ENCODE results near the gene NIF3L1.

NIF3L1 gene, protein sequence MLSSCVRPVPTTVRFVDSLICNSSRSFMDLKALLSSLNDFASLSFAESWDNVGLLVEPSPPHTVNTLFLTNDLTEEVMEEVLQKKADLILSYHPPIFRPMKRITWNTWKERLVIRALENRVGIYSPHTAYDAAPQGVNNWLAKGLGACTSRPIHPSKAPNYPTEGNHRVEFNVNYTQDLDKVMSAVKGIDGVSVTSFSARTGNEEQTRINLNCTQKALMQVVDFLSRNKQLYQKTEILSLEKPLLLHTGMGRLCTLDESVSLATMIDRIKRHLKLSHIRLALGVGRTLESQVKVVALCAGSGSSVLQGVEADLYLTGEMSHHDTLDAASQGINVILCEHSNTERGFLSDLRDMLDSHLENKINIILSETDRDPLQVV

DNA sequence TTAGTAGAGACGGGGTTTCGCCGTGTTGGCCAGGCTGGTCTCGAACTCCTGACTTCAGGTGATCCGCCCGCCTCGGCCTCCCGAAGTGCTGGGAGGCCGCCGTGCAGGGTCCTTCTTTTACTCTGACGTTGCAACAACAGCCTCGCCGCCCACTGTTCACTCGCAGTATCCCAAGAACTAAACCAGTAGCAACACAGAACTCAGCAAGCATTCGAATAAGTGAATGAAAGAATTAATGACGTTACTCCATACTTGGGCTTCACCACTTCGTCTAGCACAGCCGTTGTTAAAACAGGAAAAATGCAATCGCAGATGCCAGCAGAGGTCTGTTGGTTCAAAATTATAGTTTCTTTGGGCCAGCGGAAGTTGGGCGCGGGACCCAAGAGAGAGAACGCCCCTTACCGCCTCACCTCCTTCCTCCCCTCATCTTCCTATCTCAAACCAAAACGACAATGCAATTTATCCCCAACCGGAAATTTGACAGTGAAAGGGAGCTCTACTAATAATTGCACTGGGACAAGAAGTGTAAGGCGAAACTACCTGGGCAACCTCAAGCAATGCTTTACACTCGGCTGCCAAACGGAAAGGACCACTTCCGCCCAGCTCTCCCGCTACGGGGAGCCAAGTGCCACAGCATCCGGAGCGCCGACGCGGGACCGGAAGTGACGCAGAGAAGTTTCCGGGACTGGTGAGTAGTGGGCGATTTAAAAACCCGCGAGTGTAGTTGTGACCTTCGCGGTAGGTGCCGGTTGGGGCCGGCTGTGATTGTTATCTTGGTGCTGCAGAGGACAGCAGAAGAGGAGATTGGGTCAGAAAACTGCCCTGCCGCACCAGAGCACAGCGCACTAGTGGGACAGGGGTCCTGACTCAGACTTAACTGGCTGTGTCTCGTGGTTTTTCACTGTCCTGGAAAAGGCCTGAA is at the start of gene NIF3L1, which contains the start of gene PPIL3:
Gene NIF3L1, plus strand, starts transcription at position 668 of the 922 bp plus-strand sequence. CDS start 2,573 bp downstream, outside the sequence.
Gene PPIL3, minus strand, starts transcription at position 374 of the 922 bp plus-strand sequence. CDS start 1,462 bp downstream, outside the sequence.
- DNase-seq, result peak; percentile 97

DNA sequence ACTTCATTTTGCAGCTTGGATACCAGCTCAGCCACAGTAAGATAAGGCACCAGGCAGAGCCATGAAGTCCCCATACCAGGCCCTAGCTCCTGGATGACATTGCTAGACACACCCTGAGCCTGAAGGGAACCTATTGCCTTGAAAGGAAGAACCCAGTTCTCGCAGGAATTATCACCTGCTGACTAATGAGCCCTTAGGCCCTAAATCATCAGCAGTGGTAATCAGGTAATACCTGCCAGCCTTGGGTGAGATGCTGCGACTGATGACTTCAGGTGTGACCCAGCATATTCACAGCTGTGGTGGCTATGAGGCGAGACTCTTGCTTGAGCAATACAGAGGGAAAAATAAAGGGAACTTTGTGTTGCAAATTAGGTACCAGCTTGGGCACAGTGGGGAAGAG is 49.7 kb upstream of the NIF3L1 start:
- DNase-seq, result no peak

DNA sequence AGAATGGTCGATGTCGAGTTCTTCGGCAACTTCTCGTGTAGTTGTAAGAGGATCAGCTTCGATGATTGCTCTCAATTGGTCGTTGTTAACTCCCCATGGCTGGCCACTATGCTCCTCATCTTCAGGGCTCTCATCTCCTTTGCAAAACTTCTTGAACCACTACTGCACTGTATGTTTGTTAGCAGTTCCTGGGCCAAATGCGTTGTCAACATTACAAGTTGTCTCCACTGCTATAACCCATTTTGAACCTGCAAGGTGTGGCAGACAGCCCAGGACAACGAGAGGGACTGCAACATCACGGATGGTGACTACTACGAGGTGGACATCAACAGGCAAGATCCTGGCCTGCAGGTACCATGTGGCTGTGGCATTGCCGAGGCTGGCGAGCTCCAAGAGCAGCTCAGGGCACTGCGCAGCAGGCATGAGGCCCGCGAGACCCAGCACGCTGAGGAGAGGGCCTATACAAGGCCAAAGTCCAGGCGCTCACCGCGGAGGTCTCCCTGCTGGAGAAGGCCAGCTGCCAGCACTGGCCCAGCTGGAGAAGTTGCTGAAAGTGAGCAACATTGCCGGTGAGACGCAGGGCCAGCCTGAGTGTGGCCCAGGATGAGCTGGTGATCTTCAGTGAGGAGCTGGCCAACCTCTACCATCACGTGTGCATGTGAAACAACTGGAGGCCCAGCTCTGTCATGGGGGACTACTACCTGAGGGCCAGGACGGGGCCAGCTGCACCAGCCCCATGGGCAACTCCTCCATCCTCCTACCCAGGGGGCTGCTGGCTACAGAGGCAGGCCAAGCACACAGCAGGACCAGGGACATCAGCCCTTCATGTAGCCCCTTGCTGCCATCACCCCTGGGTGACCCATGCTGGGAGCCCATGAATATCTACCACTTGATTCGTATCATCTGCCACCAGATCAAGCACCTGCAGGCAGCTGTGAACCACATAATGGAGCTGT is 44.9 kb upstream of the NIF3L1 start:
- DNase-seq, result no peak

DNA sequence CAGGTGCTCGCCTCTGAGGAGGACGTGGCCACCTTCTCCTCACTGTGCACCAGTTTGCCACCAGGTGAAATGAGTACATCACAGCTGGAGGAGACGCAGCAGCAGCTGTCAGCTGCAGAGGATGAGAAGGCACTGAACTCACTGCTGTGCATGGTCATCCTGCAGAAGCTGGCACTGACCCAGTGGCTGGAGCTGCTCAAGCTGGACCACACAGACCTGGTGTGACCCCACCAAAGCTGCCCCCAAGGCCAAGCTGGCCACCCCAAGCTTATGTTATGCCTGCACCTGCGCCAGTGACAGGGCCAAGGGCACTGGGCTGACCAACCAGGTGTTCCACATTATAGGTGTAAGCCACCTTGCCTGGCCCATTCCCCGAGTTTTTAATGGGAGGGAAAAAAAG is 44.0 kb upstream of the NIF3L1 start:
- no peak for DNase-seq

DNA sequence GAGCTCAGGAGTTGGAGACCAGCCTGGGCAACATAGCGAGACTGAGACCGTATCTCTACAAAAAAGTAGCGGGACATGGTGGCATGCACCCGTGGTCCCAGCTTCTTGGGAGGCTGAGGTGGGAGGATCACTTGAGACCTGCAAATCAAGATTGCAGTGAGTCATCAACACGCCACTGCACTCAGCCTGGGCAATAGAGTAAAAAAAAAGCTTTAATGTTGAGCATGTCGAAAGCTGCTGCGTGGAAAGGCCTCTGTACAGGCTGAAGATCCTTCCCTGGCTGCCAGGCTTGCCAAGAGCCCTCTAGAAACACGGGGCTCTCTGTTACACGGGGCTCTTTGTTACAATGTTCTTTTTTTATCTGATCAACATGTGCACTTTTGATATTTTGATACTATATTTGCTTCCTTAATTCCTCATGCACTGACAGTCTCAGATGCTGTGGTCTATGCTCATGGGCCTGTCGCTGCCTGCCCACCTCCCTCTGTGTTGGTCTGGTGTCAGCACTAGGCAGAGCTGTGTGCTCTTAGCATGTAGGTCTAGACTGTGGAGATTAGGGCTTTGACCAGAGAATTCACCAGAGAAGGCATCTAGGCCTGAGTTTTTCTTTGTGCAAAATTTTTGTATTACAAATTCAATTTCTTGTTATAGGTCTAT is 43.4 kb upstream of the NIF3L1 start:
- DNase-seq, result no peak

DNA sequence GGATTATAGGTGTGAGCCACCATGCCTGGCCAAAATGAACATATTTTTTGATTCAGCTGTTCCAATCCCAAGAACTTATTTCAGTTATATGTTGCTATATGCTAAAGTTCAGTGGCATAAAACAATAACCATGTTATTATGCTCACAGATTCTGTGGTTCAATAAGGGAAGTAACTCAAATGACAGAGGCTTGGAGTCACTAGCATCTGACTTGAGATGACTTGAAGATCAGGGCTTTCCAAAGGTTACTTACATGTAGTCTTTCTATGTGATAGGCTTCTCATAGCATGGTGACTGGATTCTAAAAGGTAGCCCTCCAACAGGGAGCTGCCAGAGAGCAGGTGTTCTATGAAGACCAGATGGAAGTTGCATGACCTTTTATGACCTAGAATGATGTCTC is 41.9 kb upstream of the NIF3L1 start:
- no peak for DNase-seq

DNA sequence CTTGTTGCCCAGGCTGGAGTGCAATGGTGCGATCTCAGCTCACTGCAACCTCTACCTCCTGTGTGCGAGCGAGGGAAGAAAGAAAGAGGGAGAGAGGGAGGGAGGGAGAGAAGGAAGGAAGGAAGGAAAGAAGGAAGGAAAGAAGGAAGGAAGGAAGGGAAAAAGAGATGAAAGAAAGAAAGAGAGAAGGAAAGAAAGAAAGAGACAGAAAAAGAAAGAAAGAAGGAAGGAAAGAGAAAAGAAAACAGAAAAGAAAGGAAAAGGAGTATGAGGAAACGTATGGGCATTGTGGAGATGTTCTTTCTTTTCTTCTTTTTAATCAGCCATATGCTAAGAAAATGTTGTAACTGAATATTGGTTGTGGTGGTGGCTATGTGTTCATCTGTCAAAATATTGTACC is 41.2 kb upstream of the NIF3L1 start:
- no peak for DNase-seq

DNA sequence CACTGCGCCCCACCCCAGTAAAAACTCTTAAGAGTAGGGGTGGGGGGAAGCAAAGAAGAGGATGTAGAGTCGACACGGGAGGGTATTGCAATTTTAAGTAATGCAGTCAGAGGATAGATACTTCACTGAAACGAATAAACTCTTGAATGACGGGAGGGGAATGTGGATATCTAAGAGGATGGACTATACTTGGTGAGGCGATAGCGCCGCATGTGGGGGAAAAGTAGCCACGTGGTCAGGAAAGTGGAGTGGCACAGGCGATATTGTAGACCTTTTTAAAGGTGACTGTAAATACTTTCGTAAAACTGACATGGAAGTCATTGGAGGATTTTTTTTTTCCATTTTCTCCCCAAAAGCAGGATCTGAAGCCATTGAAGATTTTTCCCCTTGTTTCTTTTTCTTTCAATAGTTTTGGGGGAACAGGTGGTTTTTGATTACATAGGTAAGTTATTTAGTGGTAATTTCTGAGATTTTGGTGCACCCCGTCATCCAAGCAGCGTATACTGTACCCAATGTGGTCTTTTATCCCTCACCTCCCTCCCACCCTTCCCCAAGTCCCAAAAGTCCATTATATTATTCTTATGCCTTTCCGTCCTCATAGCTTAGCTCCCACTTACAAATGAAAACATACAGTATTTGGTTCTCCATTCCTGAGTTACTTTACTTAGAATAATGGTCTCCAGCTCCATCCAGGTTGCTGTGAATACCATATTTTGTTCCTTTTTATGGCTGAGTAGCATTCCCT is 38.5 kb upstream of the NIF3L1 start:
- no peak for DNase-seq

DNA sequence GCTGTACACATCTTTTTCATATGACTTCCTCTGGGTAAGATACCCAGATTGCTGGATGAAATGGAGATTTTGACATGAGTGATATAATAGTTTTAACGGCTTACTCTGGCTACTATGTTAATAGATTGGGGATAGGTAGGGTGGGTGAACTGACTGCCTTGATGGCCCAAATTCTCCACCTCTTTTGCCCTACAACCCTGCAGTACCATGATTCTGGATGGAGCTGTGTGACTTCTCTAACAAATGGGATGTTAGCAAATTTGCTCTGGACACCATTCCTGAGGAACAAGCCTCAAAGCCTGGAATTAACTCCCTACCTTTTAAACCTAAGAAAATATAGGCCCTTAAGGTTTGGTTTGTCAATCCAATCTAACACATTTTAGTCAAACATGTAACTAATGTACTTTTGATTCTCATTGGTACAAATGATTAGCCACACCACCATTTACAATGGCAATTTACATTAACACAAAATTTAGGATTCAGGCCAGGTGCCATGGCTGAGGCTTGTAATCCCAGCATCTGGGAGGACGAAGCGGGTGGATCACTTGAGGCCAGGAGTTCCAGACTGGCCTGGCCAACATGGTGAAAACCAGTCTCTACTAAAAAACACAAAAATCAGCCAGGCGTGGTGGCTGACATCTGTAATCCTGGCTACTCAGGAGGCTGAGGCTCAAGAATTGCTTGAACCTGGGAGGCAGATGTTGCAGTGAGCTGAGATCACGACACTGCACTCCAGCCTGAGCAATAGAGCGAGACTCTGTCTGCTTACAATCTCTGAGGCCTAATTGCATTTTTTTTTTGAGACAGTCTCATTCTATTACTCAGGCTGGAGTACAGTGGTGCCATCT is 37.5 kb upstream of the NIF3L1 start:
- no peak for DNase-seq

DNA sequence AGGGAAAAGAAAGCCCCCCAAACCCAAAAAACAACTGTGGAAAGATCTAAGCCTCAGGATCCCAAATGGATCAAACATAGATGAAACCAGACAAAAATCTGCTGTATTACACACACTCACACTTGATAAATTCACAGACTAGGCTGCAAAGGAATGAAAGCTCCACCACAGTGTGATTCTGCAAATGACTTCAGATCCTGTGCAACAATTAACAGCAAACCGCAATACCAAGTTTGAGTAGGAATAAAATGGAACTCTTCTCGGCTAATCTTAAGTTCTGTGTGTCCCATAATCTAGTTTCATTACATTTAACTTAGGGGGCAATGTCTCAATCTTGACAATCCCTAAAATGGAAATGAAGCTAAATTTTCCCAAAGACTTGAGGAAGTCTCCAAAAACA is 36.6 kb upstream of the NIF3L1 start:
- DNase-seq, result no peak

DNA sequence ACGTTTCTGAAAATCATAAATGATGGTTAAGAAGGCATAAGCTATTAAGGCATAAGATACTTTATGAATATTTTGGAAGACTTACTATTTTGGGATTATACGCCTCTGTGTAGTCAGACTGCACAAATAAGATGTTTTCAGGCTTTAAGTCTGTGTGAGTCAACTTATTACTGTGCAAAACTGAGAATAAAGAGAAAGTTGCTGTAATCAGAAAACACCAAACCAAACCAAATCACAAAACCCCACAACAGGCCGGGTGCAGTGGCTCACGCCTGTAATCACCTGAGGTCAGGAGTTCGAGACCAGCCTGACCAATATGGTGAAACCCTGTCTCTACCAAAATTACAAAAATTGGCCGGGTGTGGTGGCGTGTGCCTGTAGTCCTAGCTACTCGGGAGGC is 32.4 kb upstream of the NIF3L1 start:
- DNase-seq, result no peak

DNA sequence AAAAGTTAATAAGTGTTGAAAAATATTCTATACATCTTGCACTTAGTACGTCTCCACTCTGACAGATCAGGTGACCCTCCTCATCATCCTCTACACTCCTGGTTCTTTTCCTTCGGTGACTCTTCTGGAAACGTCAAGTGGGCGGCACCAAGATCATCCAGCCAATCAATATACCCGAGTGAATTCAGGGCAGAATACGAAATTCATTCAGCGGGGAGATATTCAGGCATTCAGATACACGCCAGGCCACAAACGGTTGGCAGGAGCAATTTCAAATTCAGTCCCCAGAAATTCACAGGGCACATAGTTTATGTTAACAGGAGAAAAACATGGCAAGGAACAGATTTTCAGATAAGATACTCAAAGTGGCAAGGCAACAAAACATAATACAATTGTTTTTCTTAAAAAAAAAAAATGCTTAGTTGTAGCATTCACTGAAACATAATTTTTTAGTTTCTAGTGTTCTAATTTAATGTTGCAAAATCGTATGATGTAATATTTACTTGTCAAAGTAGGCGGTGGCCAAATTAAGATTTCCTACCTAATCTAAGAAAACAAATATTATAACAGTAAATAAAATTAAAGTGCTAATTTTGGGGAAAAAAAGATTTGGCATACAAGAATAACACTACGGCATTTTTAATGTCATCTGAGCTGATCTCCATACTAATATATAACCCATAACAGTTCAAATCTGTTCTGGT is 28.9 kb upstream of the NIF3L1 start:
- DNase-seq, result peak in 1 of 2 donors; percentile 40

DNA sequence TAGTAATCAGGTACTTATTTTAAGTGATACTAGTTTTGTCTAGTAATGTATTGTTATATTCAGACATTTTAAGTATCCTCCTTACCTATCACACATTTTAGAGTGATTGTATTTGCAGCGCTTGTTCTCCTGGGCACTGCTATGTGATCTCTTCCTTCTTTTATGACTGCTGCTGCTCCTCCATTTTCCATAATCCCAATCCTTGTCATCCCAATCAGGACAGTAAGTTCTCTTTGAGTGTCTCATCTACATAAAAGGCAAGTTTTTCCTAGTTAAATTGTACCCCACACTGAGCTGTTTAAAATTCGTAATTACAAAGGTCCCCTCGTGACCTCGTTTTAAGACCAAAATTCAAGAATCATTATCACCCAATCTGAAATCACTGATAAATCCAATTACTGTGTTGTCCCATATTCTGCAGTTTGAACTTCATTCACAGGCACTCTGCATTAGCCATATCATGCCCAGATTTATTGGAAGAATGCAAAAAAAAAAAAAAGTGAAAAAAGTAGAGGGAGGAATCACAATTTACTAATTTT is 27.5 kb upstream of the NIF3L1 start:
- DNase-seq, result no peak

DNA sequence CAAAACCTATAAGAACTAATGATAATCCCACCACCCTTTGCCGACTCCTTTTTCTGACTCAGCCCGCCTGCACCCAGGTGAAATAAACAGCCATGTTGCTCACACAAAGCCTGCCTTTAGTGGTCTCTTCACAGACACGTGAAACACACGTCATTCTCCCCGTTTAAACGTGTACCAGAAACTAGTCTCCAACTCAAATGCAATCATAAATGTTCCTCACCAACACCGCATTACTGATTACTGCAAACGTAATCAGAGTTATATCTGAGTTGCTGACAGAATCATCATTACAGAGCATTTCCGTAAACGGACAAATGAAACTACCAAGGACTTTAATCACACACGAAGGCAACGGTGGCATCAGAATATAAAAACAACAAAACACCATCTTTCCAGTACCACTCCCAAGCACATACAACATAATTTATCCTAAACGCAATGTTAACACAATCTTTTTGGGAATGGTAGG is 26.6 kb upstream of the NIF3L1 start:
- DNase-seq, result peak; percentile 57 to 70

DNA sequence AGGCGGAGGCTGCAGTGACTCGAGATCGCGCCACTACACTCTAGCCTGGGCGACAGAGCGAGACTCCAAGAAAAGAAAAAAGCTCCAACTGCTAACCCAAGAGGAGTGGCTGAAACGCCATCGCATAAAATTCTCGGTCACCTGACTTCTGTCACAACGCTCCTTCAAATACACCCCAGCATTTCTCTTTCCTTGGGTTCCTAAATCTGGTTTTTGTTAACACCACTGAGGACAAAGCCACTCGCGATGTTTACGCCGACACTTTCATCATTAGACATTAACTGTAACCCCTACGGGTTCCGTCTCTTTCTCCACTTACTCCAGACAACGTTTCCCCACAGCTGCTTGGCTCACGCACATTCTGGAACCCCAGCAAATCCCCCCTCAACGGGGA is 25.4 kb upstream of the NIF3L1 start:
- DNase-seq, result peak in 1 of 2 donors; percentile 42

DNA sequence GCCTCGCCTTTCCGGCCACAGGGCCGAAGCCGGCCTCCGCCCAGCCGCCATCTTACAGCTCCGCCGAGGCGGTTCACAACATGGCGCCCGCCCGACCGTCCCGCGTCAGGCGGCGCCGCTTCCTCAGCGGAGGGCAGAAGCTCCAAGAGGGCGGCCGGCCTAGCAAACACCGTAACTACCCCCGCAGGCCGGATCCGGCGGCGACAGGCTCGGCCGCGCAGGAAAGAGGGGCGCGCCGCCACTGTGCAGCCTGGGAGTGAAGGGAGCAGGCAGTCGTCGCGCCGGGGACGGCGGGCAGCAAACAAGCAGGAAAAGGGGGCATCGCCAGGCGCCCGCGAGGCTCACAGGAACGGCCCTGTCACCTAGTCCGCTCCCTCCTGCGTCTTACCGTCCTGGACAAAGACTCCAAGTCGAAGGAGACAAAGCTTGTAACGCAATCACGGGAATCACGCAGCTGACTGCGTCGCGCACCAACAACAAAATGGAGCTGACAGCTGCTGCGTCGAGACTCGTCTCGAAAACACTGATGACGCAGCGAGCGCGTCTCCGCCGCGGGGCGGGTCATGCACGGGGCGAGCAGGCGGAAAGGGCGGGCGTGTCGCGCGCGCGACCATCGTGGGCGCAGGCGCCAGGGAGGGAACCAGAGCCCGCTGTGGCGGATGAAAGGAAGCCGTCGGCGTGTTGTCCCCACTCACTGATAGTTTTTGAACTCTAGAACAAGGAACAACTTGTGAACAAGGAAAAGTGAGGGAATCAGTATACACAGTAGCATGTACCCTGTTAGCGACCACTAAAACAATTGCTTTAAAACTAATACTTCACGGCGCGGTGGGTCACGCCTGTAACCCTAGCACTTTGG is 24.8 kb upstream of the NIF3L1 start, which contains the start of gene CLK1:
Gene CLK1, minus strand, starts transcription at position 483 of the 859 bp plus-strand sequence. CDS start 2,796 bp downstream, outside the sequence.
- DNase-seq, result peak; percentile 97 to 98

DNA sequence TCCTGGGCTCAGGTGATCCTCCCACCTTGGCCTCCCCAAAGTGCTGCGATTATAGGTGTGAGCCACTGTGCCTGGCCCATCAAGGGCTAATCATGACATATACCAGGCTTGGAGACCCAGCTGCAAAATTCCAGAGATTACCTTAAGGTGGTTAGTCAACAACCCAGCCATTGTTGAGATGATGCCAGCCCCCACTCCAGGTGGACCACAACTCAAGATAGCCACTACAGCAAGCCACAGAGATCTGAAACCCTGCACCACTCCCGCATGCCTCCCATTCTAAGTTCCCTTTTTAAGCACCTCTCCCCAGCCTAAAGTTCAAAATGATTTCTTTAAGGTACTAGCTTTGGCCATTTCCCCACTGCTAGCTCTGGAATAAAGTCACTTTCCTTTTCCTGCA is 20.2 kb upstream of the NIF3L1 start:
- DNase-seq, result no peak

DNA sequence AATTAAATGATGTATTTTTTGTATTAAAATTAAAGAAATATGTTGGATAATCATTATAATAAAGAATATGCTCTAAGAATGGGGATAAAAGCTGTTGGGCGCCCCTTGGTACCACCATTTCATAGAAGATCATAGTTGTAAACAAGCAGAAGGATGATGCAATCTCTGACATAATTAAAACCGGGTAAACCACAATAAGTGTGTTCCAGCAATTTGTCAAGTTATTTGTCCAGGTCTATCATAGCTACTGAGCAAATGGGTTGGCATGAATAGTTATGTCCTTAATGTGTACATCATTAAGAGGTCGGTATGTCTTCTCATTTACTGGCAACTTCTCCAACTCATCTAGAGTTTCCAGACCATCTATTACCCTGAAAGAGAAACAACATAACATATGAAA is 18.0 kb upstream of the NIF3L1 start:
- DNase-seq, result no peak
